ENCODE data around the gene CLRN3. TPM values are rescaled to one million over a fixed set of nuclear protein-coding genes. Genes with fewer than 3 reads are reported as not detected.
A peak's percentile ranks its signal among the peaks of the same experiment; 100 is the strongest.

The CLRN3 gene
- total and polyA plus RNA-seq, 8 donors: 0.18 to 0.84 (median 0.50) TPM; not detected in 2

DNA sequence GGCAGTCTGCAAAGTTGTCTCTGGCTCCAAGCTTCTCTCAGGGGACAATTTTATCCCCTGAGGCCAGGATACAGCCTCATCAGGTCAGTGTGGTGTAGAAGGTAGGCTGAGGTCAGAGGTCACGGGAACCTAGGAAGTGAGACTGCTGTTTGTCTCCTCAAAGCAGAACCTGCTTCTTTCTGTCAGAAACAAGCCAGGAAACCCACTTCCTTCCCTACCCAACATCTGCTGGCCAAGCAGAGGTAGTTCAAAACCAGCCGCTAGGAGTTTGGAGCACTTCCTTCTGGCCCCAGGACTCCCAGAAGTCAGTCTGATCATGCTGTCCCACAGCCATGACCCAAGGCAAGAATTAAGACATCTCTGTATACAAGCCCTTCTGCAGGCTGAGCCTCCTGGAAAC, 12.2 kb downstream of the CLRN3 start:
- TF ChIP-seq, protein P1, sequence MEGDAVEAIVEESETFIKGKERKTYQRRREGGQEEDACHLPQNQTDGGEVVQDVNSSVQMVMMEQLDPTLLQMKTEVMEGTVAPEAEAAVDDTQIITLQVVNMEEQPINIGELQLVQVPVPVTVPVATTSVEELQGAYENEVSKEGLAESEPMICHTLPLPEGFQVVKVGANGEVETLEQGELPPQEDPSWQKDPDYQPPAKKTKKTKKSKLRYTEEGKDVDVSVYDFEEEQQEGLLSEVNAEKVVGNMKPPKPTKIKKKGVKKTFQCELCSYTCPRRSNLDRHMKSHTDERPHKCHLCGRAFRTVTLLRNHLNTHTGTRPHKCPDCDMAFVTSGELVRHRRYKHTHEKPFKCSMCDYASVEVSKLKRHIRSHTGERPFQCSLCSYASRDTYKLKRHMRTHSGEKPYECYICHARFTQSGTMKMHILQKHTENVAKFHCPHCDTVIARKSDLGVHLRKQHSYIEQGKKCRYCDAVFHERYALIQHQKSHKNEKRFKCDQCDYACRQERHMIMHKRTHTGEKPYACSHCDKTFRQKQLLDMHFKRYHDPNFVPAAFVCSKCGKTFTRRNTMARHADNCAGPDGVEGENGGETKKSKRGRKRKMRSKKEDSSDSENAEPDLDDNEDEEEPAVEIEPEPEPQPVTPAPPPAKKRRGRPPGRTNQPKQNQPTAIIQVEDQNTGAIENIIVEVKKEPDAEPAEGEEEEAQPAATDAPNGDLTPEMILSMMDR (IDR thresholded peaks at IDR 0.05): no peak
- ATAC-seq (peak in 2 of 4 donors; percentile 51 to 64), FAIRE-seq (no peak), DNase-seq (no peak)
- peak overlapping the region in 2 of 4 donors; percentile 44 to 50 for H3K27ac ChIP-seq
- no peaks in the 10 kb centered on the region for H3K36me3 ChIP-seq
- intact Hi-C loops (cut with DNase I): no loop called here
- H3K27me3 ChIP-seq: no peaks in the 10 kb centered on the region
- H3K9me3 ChIP-seq: no peaks in the 10 kb centered on the region
- no peak overlapping the region for H3K4me3 ChIP-seq
- peaks cover 0 to 4% (median 0%) of the 10 kb centered on the region in 3 donors for H3K4me1 ChIP-seq
- 43 to 87% methylated on average over 2 of the region's 2 CpGs for WGBS, 2 donors

DNA sequence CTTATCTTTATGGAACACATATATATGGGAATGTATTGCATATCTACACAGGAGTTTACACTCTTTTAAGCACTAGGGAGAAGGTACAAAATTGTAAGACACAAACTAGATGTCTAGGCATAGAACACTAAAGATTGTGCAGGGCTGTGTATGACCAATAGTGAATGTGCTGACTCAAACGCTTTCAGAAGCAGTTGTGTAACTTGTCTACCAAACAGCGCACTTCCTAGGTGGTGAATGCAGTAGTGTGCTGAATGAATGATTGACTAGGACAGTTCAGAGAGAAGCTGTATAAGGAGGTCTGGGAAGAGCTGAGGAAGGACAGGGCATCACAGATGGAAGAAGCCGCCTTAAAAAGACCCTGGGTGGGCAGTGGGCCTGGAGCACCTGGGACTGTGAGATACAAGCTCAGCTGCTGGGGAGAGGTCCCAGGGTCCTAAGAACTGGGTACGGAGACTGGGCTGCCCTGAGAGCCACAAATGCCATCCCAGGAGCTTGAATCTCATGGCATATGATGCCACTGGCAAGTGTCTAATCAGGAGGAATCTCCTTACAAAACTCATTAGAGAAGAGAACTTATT, 14.2 kb downstream of the CLRN3 start:
- Histone ChIP-seq H3K27ac (no peak overlapping the region), H3K4me3 (no peak overlapping the region), H3K4me1 (peaks cover 0 to 4% (median 0%) of the 10 kb centered on the region in 3 donors), H3K36me3 (no peaks in the 10 kb centered on the region), H3K9me3 (no peaks in the 10 kb centered on the region), H3K27me3 (no peaks in the 10 kb centered on the region)
- DNase-seq (no peak), FAIRE-seq (no peak), ATAC-seq (peak in 2 of 4 donors; percentile 56 to 62)
- intact Hi-C loops (cut with DNase I): no loop called here
- 84 to 89% methylated on average over 4 of the region's 4 CpGs for WGBS, 2 donors
- TF ChIP-seq, protein P1 (IDR thresholded peaks at IDR 0.05): no peak

DNA sequence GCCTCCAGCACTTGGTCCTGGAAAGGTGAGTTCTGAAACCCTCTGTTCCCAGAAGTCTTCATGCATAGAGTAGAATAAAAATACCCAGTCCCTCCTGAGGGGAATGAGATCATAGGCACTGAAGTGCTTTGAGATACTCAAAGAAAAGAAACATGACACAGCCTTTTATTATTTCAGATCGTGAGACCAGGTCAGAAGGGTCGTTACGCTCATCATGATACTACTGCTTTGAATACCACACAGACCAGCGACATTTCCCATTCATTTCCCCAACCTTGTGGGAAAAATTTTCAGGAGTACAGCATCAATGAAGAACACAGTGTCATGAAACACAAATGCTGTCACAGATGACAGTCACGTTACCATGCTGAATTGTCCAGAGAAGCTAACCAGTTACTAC, 15.0 kb downstream of the CLRN3 start:
- no peak overlapping the region for H3K4me3 ChIP-seq
- no peaks in the 10 kb centered on the region for H3K36me3 ChIP-seq
- H3K27ac ChIP-seq: no peak overlapping the region
- FAIRE-seq (no peak), ATAC-seq (no peak), DNase-seq (no peak)
- 77 to 82% methylated on average over 5 of the region's 5 CpGs for WGBS, 2 donors
- no peaks in the 10 kb centered on the region for H3K27me3 ChIP-seq
- TF ChIP-seq, protein P1 (IDR thresholded peaks at IDR 0.05): no peak
- H3K9me3 ChIP-seq: no peaks in the 10 kb centered on the region
- intact Hi-C loops (cut with DNase I): no loop called here
- peaks cover 0 to 4% (median 0%) of the 10 kb centered on the region in 3 donors for H3K4me1 ChIP-seq

DNA sequence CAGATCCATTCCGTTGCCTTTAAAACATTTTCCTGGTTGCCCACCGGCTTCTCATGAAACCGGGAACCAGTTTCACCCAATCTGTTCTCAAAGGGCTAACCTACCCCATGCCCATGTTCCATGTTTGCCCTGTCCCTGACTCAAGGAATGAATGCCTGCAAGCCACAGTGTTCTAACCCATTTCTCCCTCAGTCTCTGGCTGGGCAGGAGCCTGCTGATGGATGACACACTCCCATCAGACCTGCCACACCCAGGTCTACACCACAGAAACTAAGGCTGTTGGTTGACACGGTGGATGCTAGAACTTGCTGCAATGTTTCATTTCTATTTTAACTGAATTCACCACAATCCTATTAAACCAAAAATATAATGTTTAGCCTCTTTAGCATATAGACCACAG, 15.6 kb downstream of the CLRN3 start:
- intact Hi-C loops (cut with DNase I): no loop called here
- 87 to 93% methylated on average over 4 of the region's 4 CpGs for WGBS, 2 donors
- no peak for FAIRE-seq
- no peak for ATAC-seq
- Histone ChIP-seq H3K4me3 (no peak overlapping the region), H3K27ac (no peak overlapping the region), H3K4me1 (peaks cover 0 to 4% (median 0%) of the 10 kb centered on the region in 3 donors), H3K27me3 (no peaks in the 10 kb centered on the region), H3K36me3 (no peaks in the 10 kb centered on the region), H3K9me3 (no peaks in the 10 kb centered on the region)
- TF ChIP-seq, protein P1 (IDR thresholded peaks at IDR 0.05): no peak
- no peak for DNase-seq

DNA sequence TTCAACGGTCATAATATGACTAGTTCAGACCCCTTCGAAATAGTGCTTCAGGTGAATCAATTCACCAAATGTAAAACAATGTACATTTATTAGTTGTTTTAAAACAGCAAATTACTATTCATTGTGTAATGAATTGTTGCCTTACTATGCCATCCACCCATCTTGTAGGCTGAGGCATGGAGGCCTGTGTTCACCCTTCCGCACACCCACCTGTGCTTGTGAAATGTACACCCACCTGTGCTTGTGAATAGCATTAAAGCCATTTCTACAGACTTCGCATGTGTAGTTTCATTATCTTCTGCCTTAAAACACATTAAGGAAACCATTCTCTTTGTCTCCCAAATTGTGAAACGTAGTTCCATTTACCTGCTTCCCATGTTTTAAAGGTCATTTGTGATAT, 16.8 kb downstream of the CLRN3 start:
- FAIRE-seq (no peak), ATAC-seq (no peak), DNase-seq (no peak)
- intact Hi-C loops (cut with DNase I): no loop called here
- Histone ChIP-seq H3K9me3 (no peaks in the 10 kb centered on the region), H3K4me1 (no peaks in the 10 kb centered on the region), H3K4me3 (no peak overlapping the region), H3K27me3 (no peaks in the 10 kb centered on the region), H3K36me3 (no peaks in the 10 kb centered on the region), H3K27ac (no peak overlapping the region)
- WGBS, 2 donors: 81 to 86% methylated on average over 5 of the region's 5 CpGs
- TF ChIP-seq, protein P1 (IDR thresholded peaks at IDR 0.05): no peak

Measured in pancreas (tissue), 10 donors.